Measurements from ENCODE around the gene TMEM204.

Gene TMEM204

DNA sequence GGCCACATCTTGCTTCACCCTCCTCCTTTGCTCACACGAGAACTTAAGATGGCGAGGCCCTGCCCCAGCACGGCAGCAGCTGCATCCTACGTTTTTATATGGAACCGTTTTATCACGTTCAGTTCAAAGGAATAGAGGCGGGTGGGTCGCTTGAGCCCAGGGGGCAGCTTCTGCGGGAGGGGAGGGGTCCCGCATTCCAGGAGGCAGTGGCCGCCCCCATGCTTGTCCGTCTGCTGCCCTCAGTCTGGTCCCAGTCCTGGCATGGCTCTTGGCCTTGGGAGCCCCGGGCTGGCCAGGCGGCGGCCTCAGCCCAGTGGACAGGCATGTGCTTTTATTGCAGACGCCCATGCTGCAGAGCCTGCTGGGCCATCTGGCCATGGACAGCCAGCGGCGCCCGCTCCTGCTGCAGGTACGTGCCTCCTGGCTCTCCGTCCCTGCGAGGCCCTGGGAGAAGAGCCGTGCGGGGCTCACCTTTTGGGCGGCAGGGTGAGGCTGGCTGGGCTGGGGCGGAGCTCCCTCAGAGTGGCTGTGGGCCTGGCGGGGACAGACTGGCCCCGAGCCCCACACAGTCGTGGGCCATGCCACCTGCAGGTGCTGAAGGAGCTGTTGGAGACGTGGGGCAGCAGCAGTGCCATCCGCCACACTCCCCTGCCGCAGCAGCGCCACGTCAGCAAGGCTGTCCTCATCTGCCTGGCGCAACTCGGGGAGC, 33.6 kb upstream of the TMEM204 start:
- DNase-seq, result no peak

DNA sequence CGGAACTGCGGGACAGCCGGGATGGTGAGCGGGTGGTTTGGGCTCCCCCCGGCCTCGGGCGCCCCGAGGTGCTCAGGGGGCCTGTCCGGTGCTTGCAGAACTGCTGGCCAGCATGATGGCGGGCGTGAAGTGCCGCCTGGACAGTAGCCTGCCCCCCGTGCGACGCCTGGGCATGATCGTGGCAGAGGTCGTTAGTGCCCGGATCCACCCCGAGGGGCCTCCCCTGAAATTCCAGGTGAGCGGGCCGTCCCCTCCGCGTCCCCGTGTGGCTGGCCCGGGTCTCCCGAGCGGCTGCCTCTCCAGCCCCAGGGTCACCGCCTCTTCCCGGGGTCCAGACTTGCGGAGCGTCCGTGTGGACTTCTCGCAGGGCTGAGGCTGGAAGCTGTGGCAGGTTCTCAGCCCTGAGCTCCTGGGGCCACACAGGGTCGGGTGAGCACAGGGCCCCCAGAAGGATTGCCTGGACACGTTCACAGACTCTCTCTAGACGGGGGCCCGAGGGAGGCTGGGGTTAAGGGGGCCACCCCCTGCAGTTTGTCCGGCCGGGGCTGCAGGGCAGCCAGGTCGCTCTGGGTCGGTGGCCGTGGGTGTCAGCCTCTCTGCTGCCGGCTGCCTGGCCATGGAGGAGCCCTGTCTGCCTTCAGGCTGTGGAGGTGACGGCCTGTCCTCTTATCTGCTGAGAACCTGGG, 32.9 kb upstream of the TMEM204 start:
- no peak for DNase-seq

DNA sequence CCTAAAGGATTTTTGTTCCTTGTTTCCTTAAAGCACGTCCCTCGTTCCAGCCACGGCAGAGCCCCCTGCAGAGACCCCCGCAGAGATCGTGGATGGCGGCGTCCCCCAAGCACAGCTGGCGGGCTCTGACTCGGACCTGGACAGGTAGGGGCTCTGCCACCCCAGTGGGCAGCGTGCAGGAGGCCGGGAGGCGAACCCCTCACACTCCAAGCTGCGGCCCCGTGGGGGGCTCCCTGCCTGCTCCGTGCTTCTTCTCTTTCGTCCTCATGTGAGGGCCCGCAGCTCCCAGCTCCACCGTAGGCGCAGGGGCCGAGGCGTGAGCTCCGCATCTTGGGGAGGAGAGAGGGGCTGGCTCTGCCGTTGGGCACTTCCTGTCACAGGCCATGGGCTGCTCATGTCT, 31.8 kb upstream of the TMEM204 start:
- DNase-seq, result no peak

GRCh38 chr16:1502092-1503004, 31.1 kb upstream of the TMEM204 start:
- DNase-seq, result no peak

GRCh38 chr16:1503110-1503955, 30.1 kb upstream of the TMEM204 start:
- DNase-seq, result no peak

GRCh38 chr16:1505073-1505844, 28.2 kb upstream of the TMEM204 start:
- DNase-seq, result no peak

DNA sequence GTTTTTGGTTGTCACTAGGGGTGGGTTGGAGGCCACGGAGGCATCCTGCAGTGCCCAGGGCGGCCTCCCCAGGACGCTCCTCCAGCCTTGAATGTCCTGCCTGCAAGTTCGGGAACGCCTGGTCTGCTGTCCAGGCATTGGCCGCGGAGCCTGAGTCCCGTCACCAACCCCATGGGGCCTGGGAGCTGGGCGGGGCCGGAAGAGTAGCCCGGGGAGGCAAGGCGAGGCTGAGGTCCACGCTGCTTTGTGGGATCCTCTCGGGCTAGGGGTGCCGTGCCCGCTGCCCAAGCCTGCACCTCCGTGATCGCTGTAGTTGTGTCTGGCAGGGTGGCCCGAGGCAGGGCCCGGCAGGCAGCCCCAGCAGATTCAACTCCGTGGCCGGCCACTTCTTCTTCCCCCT, 27.6 kb upstream of the TMEM204 start:
- no peak for DNase-seq

DNA sequence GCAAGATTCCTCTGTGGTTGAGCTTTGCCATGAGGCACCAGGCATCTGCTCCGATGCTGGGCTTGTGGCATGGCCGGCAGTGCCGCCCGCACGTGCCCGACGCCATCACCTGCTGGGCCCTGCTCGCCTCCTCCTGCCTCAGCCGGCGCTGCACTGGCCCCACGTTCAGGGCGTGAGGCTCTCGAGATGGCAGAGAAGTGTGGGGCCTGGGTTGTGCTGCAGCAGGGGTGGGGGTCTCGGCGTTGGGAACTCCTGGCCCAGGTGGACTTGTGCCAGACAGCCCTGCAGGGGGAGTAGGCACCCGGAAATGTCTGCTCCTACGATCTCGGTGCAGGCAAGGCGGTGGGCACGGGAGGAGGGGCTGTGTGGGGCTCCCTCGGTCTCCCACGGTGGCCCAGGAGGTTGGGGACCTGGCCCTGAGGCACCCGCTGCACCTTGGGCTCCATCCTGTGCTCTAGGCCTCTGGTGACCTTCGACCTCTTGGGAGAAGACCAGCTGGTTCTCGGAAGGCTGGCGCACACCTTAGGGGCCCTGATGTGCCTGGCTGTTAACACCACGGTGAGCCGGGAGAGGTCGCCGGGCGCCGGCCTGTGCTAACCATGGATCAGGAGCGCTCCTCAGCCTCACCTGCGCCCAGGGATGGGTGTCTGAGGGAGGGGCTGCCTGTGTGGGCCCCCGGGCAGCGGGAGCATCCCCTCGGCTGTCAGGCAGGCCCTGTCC, 26.8 kb upstream of the TMEM204 start:
- no peak for DNase-seq

DNA sequence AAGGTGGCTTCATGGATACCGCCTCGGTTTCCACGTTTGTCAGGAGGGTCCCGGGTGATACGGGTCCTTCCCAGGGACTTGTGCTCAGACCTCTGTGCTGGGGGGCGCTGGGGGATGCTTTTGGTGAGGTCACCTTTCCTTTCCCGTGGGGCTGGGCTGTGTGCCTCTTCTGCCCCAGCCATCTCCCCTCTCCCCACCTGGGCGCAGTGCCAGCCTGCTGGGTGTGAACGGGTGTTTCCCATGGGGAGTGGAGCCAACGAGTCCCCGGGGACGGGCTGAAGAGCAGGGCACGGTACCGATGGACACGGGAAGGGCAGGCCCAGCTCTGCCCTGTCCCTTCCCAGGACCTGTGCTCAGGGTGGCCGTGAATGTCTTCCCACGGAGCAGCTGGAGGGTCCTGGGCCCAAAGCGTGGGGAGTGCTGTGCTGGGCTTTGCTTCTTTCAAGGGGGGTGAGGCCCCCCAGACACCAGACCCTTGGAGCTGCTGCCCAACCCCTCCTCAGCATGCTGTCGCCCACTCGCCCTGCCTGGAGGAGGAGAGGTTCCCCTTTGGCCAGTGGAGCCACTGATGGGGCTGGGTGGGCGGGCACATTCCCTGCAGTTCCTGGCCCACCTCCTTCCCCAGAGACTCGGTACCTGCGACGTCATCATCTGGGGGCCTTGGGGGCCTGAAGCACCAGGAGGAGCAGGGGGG, 24.8 kb upstream of the TMEM204 start:
- DNase-seq, result no peak

DNA sequence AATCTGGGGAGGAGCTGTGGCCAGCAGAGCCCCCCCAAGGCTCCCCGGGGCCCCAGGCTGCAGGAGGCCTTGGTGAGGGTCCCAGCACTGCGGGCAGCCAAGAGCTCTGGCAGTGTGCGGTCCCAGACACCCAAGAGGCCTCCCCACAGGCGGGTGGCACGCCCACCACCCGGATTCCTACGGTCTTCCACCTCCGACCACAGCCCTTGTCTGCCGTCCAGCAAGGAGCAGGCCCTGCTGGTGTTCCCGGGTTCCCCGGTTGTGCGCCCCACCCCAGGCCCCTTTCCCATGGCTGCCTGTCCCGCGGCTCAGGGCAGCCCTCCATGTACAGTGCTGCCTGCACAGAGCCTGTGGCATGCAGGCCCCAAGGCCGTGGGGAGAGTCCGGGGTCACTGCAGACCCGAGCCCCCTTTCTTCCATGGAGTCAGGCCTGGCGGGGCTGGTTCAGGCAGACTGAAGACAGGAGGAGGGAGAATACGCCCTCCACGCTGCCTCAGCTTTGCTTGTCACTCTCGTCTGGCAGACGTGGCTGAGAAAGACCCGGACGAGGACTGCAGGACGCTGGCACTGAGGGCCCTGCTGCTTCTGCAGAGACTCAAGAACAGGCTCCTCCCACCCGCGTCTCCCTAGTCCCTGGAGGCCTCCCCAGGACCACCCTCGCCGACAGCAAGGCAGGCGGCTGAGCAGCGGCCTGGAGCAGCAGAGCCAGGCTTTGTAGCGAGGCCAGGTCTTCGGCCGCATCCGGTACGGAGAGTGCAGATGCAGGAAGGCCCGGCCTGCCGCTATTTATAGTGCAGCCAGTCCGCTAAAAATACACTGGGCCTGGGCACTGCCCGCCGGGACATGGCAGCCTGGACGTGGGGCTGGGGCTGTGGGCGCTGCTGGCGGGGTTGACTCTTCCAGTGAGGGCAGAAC, 23.9 kb upstream of the TMEM204 start:
- no peak for DNase-seq

GRCh38 chr16:1510272-1510671, 23.2 kb upstream of the TMEM204 start:
- no peak for DNase-seq

DNA sequence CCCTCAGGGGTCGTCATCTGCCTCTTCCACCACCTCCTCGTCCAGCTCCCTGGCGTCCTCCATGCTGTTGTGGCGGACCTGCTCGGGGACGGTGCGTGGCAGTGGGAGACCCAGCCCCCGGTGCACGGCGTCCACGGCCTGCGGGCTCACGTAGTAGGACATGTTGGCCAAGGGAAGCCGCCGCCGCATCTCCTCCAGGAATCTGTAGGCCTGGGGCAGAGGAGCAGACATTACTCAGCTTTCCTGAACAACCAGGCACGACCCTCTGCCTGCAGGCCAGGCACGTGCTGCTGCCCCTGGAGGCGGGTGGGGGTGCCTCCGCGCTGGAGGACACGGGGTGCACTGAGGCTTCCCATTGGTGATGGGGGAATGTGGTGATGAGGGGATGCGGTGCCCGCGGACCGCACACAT, 22.5 kb upstream of the TMEM204 start:
- no peak for DNase-seq

- DNase-seq, result no peak
These were observed 21.6 kb upstream of the TMEM204 start for GRCh38 chr16:1511662-1512569.

- DNase-seq, result no peak
These were observed 20.7 kb upstream of the TMEM204 start for GRCh38 chr16:1512774-1513173.

DNA sequence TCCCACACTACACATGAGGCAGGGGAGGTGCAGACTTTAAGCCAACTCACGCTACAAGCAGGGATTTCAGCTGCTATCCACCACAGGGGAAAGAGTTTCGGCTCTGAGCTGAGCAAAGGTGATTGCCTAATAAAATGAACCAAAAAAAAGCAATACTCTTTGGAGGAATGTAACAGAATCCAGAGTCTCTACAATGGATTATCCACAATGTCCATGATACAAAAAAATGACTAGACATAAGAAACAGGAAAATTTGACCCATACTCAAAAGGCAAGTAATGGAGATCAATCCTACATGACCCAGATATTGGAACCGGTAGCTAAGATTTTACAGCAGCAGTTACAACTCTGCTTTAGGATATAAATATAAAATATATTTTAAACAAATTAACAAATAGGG, 19.0 kb upstream of the TMEM204 start:
- DNase-seq, result no peak

- DNase-seq, result no peak
These were observed 14.8 kb upstream of the TMEM204 start for GRCh38 chr16:1518626-1519135.

DNA sequence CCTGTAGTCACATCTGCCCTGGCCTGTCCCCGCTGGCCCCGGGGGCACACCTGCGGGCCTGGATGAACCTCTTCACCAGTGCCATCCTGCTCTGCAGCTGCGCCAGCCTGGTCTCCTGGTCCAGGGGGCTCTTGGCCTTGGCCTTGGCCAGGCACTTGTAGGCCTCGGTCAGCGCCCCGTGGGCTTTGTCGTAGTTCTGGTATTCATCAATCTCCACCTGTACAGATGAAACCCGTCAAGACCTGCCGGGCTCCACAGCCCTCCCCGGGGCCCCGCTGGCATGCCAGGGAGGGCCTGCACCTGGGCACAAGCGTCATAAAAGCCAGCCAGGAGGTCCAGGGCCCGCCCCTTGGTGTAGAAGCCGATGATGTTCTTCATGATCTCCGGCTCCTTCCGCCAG, 13.6 kb upstream of the TMEM204 start:
- DNase-seq, result no peak

GRCh38 chr16:1520461-1520860, 13.0 kb upstream of the TMEM204 start:
- DNase-seq, result no peak

All from T-helper 2 cell (primary cell).